ENCODE data around the gene TSSK6.

Gene TSSK6

GRCh38 chr19:19524053-19524452 lies 8.7 kb upstream of the TSSK6 start:
- TF ChIP-seq, protein P1, sequence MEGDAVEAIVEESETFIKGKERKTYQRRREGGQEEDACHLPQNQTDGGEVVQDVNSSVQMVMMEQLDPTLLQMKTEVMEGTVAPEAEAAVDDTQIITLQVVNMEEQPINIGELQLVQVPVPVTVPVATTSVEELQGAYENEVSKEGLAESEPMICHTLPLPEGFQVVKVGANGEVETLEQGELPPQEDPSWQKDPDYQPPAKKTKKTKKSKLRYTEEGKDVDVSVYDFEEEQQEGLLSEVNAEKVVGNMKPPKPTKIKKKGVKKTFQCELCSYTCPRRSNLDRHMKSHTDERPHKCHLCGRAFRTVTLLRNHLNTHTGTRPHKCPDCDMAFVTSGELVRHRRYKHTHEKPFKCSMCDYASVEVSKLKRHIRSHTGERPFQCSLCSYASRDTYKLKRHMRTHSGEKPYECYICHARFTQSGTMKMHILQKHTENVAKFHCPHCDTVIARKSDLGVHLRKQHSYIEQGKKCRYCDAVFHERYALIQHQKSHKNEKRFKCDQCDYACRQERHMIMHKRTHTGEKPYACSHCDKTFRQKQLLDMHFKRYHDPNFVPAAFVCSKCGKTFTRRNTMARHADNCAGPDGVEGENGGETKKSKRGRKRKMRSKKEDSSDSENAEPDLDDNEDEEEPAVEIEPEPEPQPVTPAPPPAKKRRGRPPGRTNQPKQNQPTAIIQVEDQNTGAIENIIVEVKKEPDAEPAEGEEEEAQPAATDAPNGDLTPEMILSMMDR (IDR thresholded peaks at IDR 0.05; ENCODE audit: insufficient read depth, low read length, missing control alignments), result no peak
- no peak overlapping the region for H3K4me3 ChIP-seq (ENCODE audit: low read depth, low read length)
- no peak for DNase-seq (ENCODE audit: low read depth, low spot score)
- CTCF ChIA-PET, result interaction anchor here (0.7 to 1.2 kb wide), 2 partner anchors 8 to 120 kb away, joined by 3 read pairs; no protein-coding TSS in a partner anchor
- POLR2A ChIA-PET, result no interaction called here

DNA sequence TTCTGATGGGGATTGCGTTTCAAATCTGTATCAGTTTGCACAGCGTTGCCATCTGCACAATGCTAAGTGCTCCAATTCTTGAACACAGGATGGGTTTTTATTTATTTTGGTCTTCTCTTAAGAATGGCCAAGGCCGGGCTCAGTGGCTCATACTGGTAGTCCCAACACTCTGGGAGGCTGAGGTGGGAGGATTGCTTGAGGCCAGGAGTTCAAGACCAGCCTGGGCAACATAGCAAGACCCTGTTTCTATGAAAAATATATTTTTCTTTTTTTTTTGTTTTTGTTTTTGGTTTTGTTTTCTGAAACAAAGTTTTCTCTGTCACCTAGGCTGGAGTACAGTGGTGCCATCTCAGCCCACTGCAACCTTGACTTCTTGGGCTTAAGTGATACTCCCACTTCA lies 7.8 kb upstream of the TSSK6 start:
- ChIA-PET CTCF (interaction anchor here (1.2 kb wide), 1 partner anchor 9 kb away, joined by 3 read pairs; no protein-coding TSS in a partner anchor), POLR2A (no interaction called here)
- no peak overlapping the region for H3K4me3 ChIP-seq (ENCODE audit: low read depth, low read length)
- DNase-seq (ENCODE audit: low read depth, low spot score), result no peak
- TF ChIP-seq, protein P1 (IDR thresholded peaks at IDR 0.05; ENCODE audit: insufficient read depth, low read length, missing control alignments), result no peak

DNA sequence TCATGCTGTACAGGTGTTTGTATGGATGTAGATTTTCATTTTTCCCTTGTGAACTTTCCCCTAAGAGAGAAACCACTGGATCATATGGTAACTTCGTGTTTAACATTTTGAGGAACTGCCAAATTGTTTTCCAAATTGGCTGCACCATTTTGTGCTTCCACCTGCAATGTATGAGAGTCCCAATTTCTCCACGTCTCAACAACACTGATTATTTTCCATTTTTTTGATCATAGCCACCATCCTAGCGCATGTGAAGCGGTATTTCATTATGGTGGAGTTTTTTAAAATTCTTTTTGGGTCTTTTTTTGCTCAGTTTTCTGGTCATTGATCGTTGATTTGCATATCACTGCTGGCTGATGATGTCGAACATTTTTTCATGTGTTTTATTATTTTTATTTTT lies 5.6 kb upstream of the TSSK6 start:
- CTCF ChIA-PET, result interaction anchor here (1.3 kb wide), 1 partner anchor 33 kb away, joined by 4 read pairs; no protein-coding TSS in a partner anchor

DNA sequence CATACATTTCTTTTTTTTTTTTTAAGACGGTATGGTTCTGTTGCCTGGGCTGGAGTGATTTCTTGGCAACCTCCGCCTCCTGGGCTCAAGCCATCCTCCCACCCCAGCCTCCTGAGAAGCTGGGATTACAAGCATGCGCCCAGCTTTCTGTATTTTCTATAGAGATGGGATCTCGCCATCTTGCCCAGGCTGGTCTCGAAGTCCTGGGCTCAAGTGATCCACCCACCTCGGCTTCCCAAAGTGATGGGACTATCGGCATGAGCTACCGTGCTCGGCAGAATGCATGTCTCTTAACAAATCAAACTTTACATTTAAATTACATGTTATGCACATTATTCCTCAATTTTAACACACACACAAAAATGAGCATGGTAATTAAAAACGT lies 1.9 kb upstream of the TSSK6 start:
- POLR2A ChIA-PET, result no interaction called here
- no peak for DNase-seq (ENCODE audit: low read depth, low spot score)
- TF ChIP-seq, protein P1 (IDR thresholded peaks at IDR 0.05; ENCODE audit: insufficient read depth, low read length, missing control alignments), result no peak
- CTCF ChIA-PET, result interaction anchor here (1.2 to 3.5 kb wide), 3 partner anchors 15 to 156 kb away, joined by 3 to 22 read pairs (median 3); no protein-coding TSS in a partner anchor
- no peak overlapping the region for H3K4me3 ChIP-seq (ENCODE audit: low read depth, low read length)

More for the DNA sequence above, 5.6 kb upstream of the TSSK6 start:
- DNase-seq (ENCODE audit: low read depth, low spot score), result no peak
- TF ChIP-seq, protein P1 (IDR thresholded peaks at IDR 0.05; ENCODE audit: insufficient read depth, low read length, missing control alignments), result no peak
- POLR2A ChIA-PET, result no interaction called here
- no peak overlapping the region for H3K4me3 ChIP-seq (ENCODE audit: low read depth, low read length)

DNA sequence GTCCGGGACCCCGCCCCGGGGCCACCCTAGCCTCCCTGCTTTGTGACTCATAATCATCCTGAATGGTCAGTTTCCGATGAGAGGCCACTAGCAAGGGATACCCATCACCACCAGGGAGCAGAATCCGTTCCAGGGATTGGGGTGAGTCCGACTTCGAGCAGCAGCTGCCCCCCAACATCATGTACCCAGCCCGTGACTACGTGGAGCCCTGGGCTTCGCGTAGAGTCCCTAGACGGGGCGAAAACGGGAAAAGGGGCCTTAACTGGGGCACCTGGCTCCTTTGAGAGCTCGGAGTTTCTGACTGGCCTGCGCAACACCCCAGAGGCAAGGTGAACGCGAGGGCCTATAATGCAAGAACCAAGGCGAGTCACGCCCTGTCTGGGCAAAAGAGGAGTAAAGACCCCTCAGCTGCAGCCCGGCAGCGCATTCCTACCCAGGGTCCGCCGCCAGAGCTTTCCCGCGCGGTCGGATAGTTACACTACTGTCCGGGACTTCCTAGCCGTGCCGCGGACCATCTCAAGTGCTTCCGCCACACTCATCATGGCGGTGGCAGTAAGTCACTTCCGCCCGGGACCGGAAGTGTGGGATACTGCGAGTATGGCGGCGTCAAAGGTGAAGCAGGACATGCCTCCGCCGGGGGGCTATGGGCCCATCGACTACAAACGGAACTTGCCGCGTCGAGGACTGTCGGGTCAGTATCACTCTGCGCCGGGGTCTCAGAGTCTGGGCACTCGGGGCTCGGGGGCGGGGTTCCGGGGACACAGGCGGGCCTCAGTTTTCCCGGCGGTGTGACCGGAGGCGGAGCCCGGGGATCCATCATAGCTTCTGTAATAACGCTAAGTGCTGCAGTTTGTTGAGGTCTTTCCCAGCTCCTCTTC lies 533 bp upstream of the TSSK6 start, which contains the start of gene NDUFA13:
Gene NDUFA13, plus strand, starts transcription at position 584 of the 878 bp plus-strand sequence. Its CDS starts 14 bp downstream, at position 598.
- peak; percentile 26 for DNase-seq (ENCODE audit: low read depth, low spot score)
- ChIA-PET POLR2A (interaction anchor here (0.6 to 1.6 kb wide), 4 partner anchors 11 to 325 kb away, joined by 3 read pairs; no protein-coding TSS in a partner anchor), CTCF (interaction anchor here (0.7 to 3.5 kb wide), 9 partner anchors 9 to 154 kb away, joined by 3 to 22 read pairs (median 4); partner anchors contain the start of genes GATAD2A and GMIP)
- TF ChIP-seq, protein P1 (IDR thresholded peaks at IDR 0.05; ENCODE audit: insufficient read depth, low read length, missing control alignments), result no peak
- H3K4me3 ChIP-seq (ENCODE audit: low read depth, low read length), result peak within 1 kb of the TSS; percentile 66

GRCh38 chr19:19514215-19514657 lies 1.1 kb downstream of the TSSK6 start:
- no peak for DNase-seq (ENCODE audit: low read depth, low spot score)
- H3K4me3 ChIP-seq (ENCODE audit: low read depth, low read length), result peak overlapping the region; percentile 27
- ChIA-PET CTCF (interaction anchor here (1.4 kb wide), 1 partner anchor 15 kb away, joined by 3 read pairs; the partner anchor contains the start of gene YJEFN3), POLR2A (interaction anchor here (0.6 kb wide), 1 partner anchor 83 kb away, joined by 3 read pairs; no protein-coding TSS in a partner anchor)
- TF ChIP-seq, protein P1 (IDR thresholded peaks at IDR 0.05; ENCODE audit: insufficient read depth, low read length, missing control alignments), result no peak

Measured in AG04449 (cell line).